ENCODE measurements around the gene OLA1. TPM values are rescaled to one million over a fixed set of nuclear protein-coding genes. Genes with fewer than 3 reads are reported as not detected.
A peak's percentile ranks its signal among the peaks of the same experiment; 100 is the strongest.

The OLA1 gene
- total RNA-seq, 2 donors from 2014 or later: 127 to 181 TPM

- Histone ChIP-seq H3K9me3 (ENCODE audit: control insufficient read depth, low read length) (peaks cover 31% of the 10 kb centered on the region), H3K4me3 (ENCODE audit: low read length) (no peak overlapping the region), H3K27me3 (ENCODE audit: control insufficient read depth, insufficient read depth, low read length, poor library complexity, severe bottlenecking) (no peaks in the 10 kb centered on the region), H3K36me3 (ENCODE audit: control insufficient read depth, insufficient read depth, low read length) (peaks cover 9% of the 10 kb centered on the region), H3K4me1 (ENCODE audit: control insufficient read depth, insufficient read depth, low read length) (no peaks in the 10 kb centered on the region), H3K9ac (ENCODE audit: extremely low read depth, low read length, poor library complexity, severe bottlenecking) (no peak overlapping the region), H3K27ac (ENCODE audit: low read depth, low read length) (no peak overlapping the region)
- peaks cover 26% of the 10 kb centered on the region for H3K9me3 Mint-ChIP-seq
- WGBS, 2 experiments (ENCODE audit: insufficient coverage in 1 of 2, insufficient read length in 1 of 2): 89 to 100% methylated on average over 1 of the region's 1 CpG
- H3K4me3 Mint-ChIP-seq: no peak overlapping the region
- H3K27me3 Mint-ChIP-seq (ENCODE audit: insufficient read depth): no peaks in the 10 kb centered on the region
- peaks cover 17% of the 10 kb centered on the region for H3K4me1 Mint-ChIP-seq
- peaks cover 24% of the 10 kb centered on the region for H3K36me3 Mint-ChIP-seq (ENCODE audit: low read depth)
- peak overlapping the region; percentile 61 for H3K27ac Mint-ChIP-seq
- no peak for DNase-seq
- no peak for TF ChIP-seq CTCF (conservative IDR thresholded peaks at IDR 0.05)
These were observed 71.4 kb downstream of the OLA1 start for GRCh38 chr2:174176898-174177297.

- H3K4me3 ChIP-seq (ENCODE audit: low read length): peak overlapping the region; percentile 15
- no peak for DNase-seq
- H3K4me1 ChIP-seq (ENCODE audit: control insufficient read depth, insufficient read depth, low read length): no peaks in the 10 kb centered on the region
- H3K27ac Mint-ChIP-seq: no peak overlapping the region
- no peak overlapping the region for H3K4me3 Mint-ChIP-seq
- H3K4me1 Mint-ChIP-seq: peaks cover 6% of the 10 kb centered on the region
- H3K36me3 Mint-ChIP-seq (ENCODE audit: low read depth): peaks cover 32% of the 10 kb centered on the region
- H3K9me3 ChIP-seq (ENCODE audit: control insufficient read depth, low read length): peaks cover 45% of the 10 kb centered on the region
- TF ChIP-seq CTCF (conservative IDR thresholded peaks at IDR 0.05): no peak
- 90 to 96% methylated on average over 2 of the region's 2 CpGs for WGBS, 2 experiments (ENCODE audit: insufficient coverage in 1 of 2, insufficient read length in 1 of 2)
- peaks cover 26% of the 10 kb centered on the region for H3K9me3 Mint-ChIP-seq
- H3K27me3 ChIP-seq (ENCODE audit: control insufficient read depth, insufficient read depth, low read length, poor library complexity, severe bottlenecking): no peaks in the 10 kb centered on the region
- H3K9ac ChIP-seq (ENCODE audit: extremely low read depth, low read length, poor library complexity, severe bottlenecking): no peak overlapping the region
- no peak overlapping the region for H3K27ac ChIP-seq (ENCODE audit: low read depth, low read length)
- H3K27me3 Mint-ChIP-seq (ENCODE audit: insufficient read depth): no peaks in the 10 kb centered on the region
- peaks cover 9% of the 10 kb centered on the region for H3K36me3 ChIP-seq (ENCODE audit: control insufficient read depth, insufficient read depth, low read length)
These were observed 73.6 kb downstream of the OLA1 start for GRCh38 chr2:174174741-174175140.

GRCh38 chr2:174172802-174173355, 75.5 kb downstream of the OLA1 start:
- Mint-ChIP-seq H3K4me1 (peaks cover 6% of the 10 kb centered on the region), H3K36me3 (ENCODE audit: low read depth) (peaks cover 45% of the 10 kb centered on the region), H3K4me3 (no peak overlapping the region), H3K27me3 (ENCODE audit: insufficient read depth) (no peaks in the 10 kb centered on the region), H3K9me3 (peaks cover 41% of the 10 kb centered on the region), H3K27ac (no peak overlapping the region)
- WGBS, 2 experiments (ENCODE audit: insufficient coverage in 1 of 2, insufficient read length in 1 of 2): 75 to 76% methylated on average over 1 to 5 of the region's 5 CpGs
- no peaks in the 10 kb centered on the region for H3K4me1 ChIP-seq (ENCODE audit: control insufficient read depth, insufficient read depth, low read length)
- no peak for DNase-seq
- TF ChIP-seq CTCF (conservative IDR thresholded peaks at IDR 0.05): no peak
- H3K4me3 ChIP-seq (ENCODE audit: low read length): no peak overlapping the region
- peaks cover 18% of the 10 kb centered on the region for H3K36me3 ChIP-seq (ENCODE audit: control insufficient read depth, insufficient read depth, low read length)
- H3K9ac ChIP-seq (ENCODE audit: extremely low read depth, low read length, poor library complexity, severe bottlenecking): no peak overlapping the region
- H3K9me3 ChIP-seq (ENCODE audit: control insufficient read depth, low read length): peaks cover 56% of the 10 kb centered on the region
- H3K27me3 ChIP-seq (ENCODE audit: control insufficient read depth, insufficient read depth, low read length, poor library complexity, severe bottlenecking): no peaks in the 10 kb centered on the region
- H3K27ac ChIP-seq (ENCODE audit: low read depth, low read length): no peak overlapping the region
